ENCODE results near the gene TPM3.
"Not testable (repeated sequence)": the region's sequence is repeated elsewhere in the genome, so short reads cannot be mapped to it uniquely, and the experiment has no call there.

The TPM3 gene

DNA sequence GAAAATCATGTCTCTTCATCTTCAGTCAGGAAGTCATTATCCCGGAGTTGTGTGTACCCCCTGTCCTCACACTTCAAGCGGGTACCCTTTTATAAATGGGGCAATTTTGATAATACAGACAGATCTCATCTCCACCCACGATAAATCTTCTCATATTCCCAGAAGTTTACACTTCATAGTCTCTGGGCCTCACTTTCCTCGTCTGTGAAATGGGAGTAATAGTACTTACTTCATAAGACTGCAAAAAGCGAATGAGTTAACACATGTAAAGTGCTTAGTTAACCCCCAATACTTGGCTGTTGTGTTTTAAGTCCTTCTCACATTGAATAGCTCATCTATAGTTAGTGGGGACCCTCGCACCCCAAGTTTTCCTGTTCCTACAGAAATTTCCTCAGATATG is 37.8 kb downstream of the TPM3 start:
- no peaks in the 10 kb centered on the region for H3K27me3 ChIP-seq (ENCODE audit: insufficient read depth, low read length, poor library complexity, severe bottlenecking)
- H3K4me1 ChIP-seq (ENCODE audit: insufficient read depth, low read length, poor library complexity, severe bottlenecking) = peaks cover 10% of the 10 kb centered on the region
- no peaks in the 10 kb centered on the region; the same call in 1 of the 2 replicates for H3F3A ChIP-seq (ENCODE audit: low read depth)
- no peak overlapping the region for H2AFZ ChIP-seq (ENCODE audit: low read length)
- H3K9ac ChIP-seq (ENCODE audit: low read depth, low read length, poor library complexity, severe bottlenecking) = no peak overlapping the region
- peaks cover 12% of the 10 kb centered on the region; the same call in 1 of the 2 replicates for H3K79me2 ChIP-seq (ENCODE audit: insufficient read depth, low read length)
- H3K9me3 ChIP-seq (ENCODE audit: insufficient read depth, low read depth, low read length) = no peaks in the 10 kb centered on the region
- no peak overlapping the region for H3K4me2 ChIP-seq (ENCODE audit: low read depth, low read length, poor library complexity, severe bottlenecking)
- TF ChIP-seq CTCF (conservative IDR thresholded peaks at IDR 0.05; ENCODE audit: low read length) (no peak), EZH2phosphoT487 (IDR thresholded peaks at IDR 0.05; ENCODE audit: borderline replicate concordance) (no peak)
- no peak overlapping the region for H3K4me3 ChIP-seq (ENCODE audit: low read length, poor library complexity, severe bottlenecking)
- H4K20me1 ChIP-seq (ENCODE audit: insufficient read depth, low read length, poor library complexity, severe bottlenecking) = peaks cover 12% of the 10 kb centered on the region
- H3K36me3 ChIP-seq (ENCODE audit: insufficient read depth, low read length) = peaks cover 48% of the 10 kb centered on the region; the same call in 1 of the 2 replicates
- H3K9me2 ChIP-seq (replicated peaks; ENCODE audit: low read depth, low read length) = no peaks in the 10 kb centered on the region

DNA sequence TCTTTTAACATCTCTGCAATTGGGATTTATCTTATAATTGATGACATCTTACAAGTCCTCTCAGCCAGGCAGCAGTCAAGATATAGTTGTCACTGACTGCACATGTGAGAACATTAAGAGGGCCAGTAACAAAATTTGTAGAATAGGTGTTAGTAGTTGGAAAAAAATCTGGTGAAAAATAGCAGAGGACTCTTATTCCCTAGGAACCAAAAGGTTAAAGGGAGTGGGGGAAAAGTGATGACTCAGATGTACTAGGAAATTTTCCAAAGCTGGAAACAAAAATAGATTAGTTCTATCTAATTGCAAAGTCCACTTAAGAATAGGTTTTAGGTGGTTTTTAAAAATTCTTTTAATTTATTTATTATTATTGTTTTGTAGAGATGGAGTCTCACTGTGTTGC is 40.6 kb downstream of the TPM3 start:
- no peak overlapping the region for H3K4me2 ChIP-seq (ENCODE audit: low read depth, low read length, poor library complexity, severe bottlenecking)
- peaks cover 20% of the 10 kb centered on the region; the same call in 1 of the 2 replicates for H3K36me3 ChIP-seq (ENCODE audit: insufficient read depth, low read length)
- H3K9me3 ChIP-seq (ENCODE audit: insufficient read depth, low read depth, low read length) = no peaks in the 10 kb centered on the region
- no peak overlapping the region for H3K4me3 ChIP-seq (ENCODE audit: low read length, poor library complexity, severe bottlenecking)
- no peak overlapping the region for H3K9ac ChIP-seq (ENCODE audit: low read depth, low read length, poor library complexity, severe bottlenecking)
- no peaks in the 10 kb centered on the region for H3K27me3 ChIP-seq (ENCODE audit: insufficient read depth, low read length, poor library complexity, severe bottlenecking)
- H4K20me1 ChIP-seq (ENCODE audit: insufficient read depth, low read length, poor library complexity, severe bottlenecking) = no peaks in the 10 kb centered on the region
- H3K9me2 ChIP-seq (replicated peaks; ENCODE audit: low read depth, low read length) = no peaks in the 10 kb centered on the region
- no peak overlapping the region for H2AFZ ChIP-seq (ENCODE audit: low read length)
- no peaks in the 10 kb centered on the region for H3K4me1 ChIP-seq (ENCODE audit: insufficient read depth, low read length, poor library complexity, severe bottlenecking)
- TF ChIP-seq EZH2phosphoT487 (IDR thresholded peaks at IDR 0.05; ENCODE audit: borderline replicate concordance) (no peak), CTCF (conservative IDR thresholded peaks at IDR 0.05; ENCODE audit: low read length) (no peak)
- no peaks in the 10 kb centered on the region for H3K79me2 ChIP-seq (ENCODE audit: insufficient read depth, low read length)
- H3F3A ChIP-seq (ENCODE audit: low read depth) = no peaks in the 10 kb centered on the region; the same call in 1 of the 2 replicates

DNA sequence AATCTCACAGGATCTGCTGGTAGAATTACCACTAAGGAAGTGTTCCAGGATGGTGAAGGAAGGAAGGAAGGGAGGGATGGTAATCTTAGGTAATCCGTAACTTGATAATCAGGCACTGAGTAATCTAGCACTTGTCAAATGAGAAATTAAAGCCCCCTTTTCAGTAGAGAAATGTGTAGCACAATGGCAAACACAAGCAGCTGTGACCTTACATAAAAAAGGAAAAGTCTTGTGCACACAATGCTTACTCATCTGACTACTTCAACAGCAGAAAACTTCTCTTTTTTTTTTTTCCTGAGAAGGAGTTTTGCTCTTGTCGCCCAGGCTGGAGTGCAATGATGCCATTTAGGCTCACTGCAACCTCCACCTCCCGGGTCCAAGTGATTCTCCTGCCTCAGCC is 43.1 kb downstream of the TPM3 start:
- Histone ChIP-seq H3F3A (ENCODE audit: low read depth) (no peaks in the 10 kb centered on the region), H3K27me3 (ENCODE audit: insufficient read depth, low read length, poor library complexity, severe bottlenecking) (no peaks in the 10 kb centered on the region), H3K79me2 (ENCODE audit: insufficient read depth, low read length) (no peaks in the 10 kb centered on the region), H3K9me3 (ENCODE audit: insufficient read depth, low read depth, low read length) (no peaks in the 10 kb centered on the region), H3K9me2 (replicated peaks; ENCODE audit: low read depth, low read length) (no peaks in the 10 kb centered on the region), H3K4me1 (ENCODE audit: insufficient read depth, low read length, poor library complexity, severe bottlenecking) (no peaks in the 10 kb centered on the region), H3K9ac (ENCODE audit: low read depth, low read length, poor library complexity, severe bottlenecking) (no peak overlapping the region), H2AFZ (ENCODE audit: low read length) (no peak overlapping the region), H3K4me3 (ENCODE audit: low read length, poor library complexity, severe bottlenecking) (no peak overlapping the region), H3K36me3 (ENCODE audit: insufficient read depth, low read length) (no peaks in the 10 kb centered on the region; the same call in 1 of the 2 replicates), H4K20me1 (ENCODE audit: insufficient read depth, low read length, poor library complexity, severe bottlenecking) (no peaks in the 10 kb centered on the region), H3K4me2 (ENCODE audit: low read depth, low read length, poor library complexity, severe bottlenecking) (no peak overlapping the region)
- TF ChIP-seq EZH2phosphoT487 (IDR thresholded peaks at IDR 0.05; ENCODE audit: borderline replicate concordance) (no peak), CTCF (conservative IDR thresholded peaks at IDR 0.05; ENCODE audit: low read length) (no peak)

- not testable (repeated sequence) for H3K9ac ChIP-seq (ENCODE audit: low read depth, low read length, poor library complexity, severe bottlenecking)
Measured at GRCh38 chr1:154147505-154147904, 44.4 kb downstream of the TPM3 start.

More at GRCh38 chr1:154147505-154147904, 44.4 kb downstream of the TPM3 start:
- H3K4me3 ChIP-seq (ENCODE audit: low read length, poor library complexity, severe bottlenecking); H3K9me3 ChIP-seq (ENCODE audit: insufficient read depth, low read depth, low read length); H3K36me3 ChIP-seq (ENCODE audit: insufficient read depth, low read length); H4K20me1 ChIP-seq (ENCODE audit: insufficient read depth, low read length, poor library complexity, severe bottlenecking); H3K27me3 ChIP-seq (ENCODE audit: insufficient read depth, low read length, poor library complexity, severe bottlenecking); H3F3A ChIP-seq (ENCODE audit: low read depth); H2AFZ ChIP-seq (ENCODE audit: low read length); H3K79me2 ChIP-seq (ENCODE audit: insufficient read depth, low read length); H3K4me2 ChIP-seq (ENCODE audit: low read depth, low read length, poor library complexity, severe bottlenecking); H3K4me1 ChIP-seq (ENCODE audit: insufficient read depth, low read length, poor library complexity, severe bottlenecking); H3K9me2 ChIP-seq (replicated peaks; ENCODE audit: low read depth, low read length): not testable (repeated sequence)

All from Loucy (cell line).